Ishikawa (cell line): ENCODE results near the gene ANKRD44.

ENCODE experiments used
- CEBPB ChIP-seq: IDR thresholded peaks from 2 replicates; pipeline ENCODE4 v1.6.1; 2012
- CREB1 ChIP-seq: IDR thresholded peaks from 2 replicates; pipeline ENCODE4 v1.6.1; 2012; ENCODE audit warnings: low read depth
- EGR1 ChIP-seq: IDR thresholded peaks from 2 replicates; pipeline ENCODE4 v1.6.1; 2012
- EP300 ChIP-seq: IDR thresholded peaks from 2 replicates; pipeline ENCODE4 v1.6.1; 2012; ENCODE audit warnings: borderline replicate concordance
- FOXM1 ChIP-seq: IDR thresholded peaks from 2 replicates; pipeline ENCODE4 v1.6.1; 2012; ENCODE audit warnings: low read depth, borderline replicate concordance
- MAX ChIP-seq: IDR thresholded peaks from 2 replicates; pipeline ENCODE4 v1.6.1; 2012
- NFIC ChIP-seq: IDR thresholded peaks from 2 replicates; pipeline ENCODE4 v1.6.1; 2012
- RAD21 ChIP-seq: IDR thresholded peaks from 2 replicates; pipeline ENCODE4 v1.6.1; 2012; ENCODE audit warnings: low read depth
- REST ChIP-seq: IDR thresholded peaks from 2 replicates; pipeline ENCODE4 v1.6.1; 2012; ENCODE audit warnings: low read depth, mild to moderate bottlenecking
- TAF1 ChIP-seq: IDR thresholded peaks from 2 replicates; pipeline ENCODE4 v1.6.1; 2012; ENCODE audit warnings: low read depth, mild to moderate bottlenecking
- TCF12 ChIP-seq: IDR thresholded peaks from 2 replicates; pipeline ENCODE4 v1.6.1; 2012; ENCODE audit warnings: low read depth
- TEAD4 ChIP-seq: IDR thresholded peaks from 2 replicates; pipeline ENCODE4 v1.6.1; 2012
- USF1 ChIP-seq: IDR thresholded peaks from 2 replicates; pipeline ENCODE4 v1.6.1; 2012
- YY1 ChIP-seq: IDR thresholded peaks from 2 replicates; pipeline ENCODE4 v1.6.1; 2012; ENCODE audit warnings: low read depth
- ZBTB7A ChIP-seq: IDR thresholded peaks from 2 replicates; pipeline ENCODE4 v1.6.1; 2012; ENCODE audit warnings: low read depth

Gene ANKRD44

GRCh38 chr2:197072533-197072932, 238.0 kb downstream of the ANKRD44 start:
- TF ChIP-seq YY1 (no peak), USF1 (no peak), TAF1 (no peak), TEAD4 (no peak), EGR1 (no peak), NFIC (no peak), RAD21 (no peak), MAX (no peak), TCF12 (no peak), FOXM1 (no peak), EP300 (no peak), ZBTB7A (no peak), REST (no peak), CEBPB (no peak), CREB1 (no peak)

GRCh38 chr2:197071790-197072436, 238.7 kb downstream of the ANKRD44 start:
- TF ChIP-seq TEAD4 (no peak), TCF12 (no peak), MAX (no peak), CREB1 (no peak), REST (no peak), FOXM1 (no peak), ZBTB7A (no peak), CEBPB (no peak), EP300 (no peak), NFIC (no peak), EGR1 (no peak), RAD21 (no peak), YY1 (no peak), USF1 (no peak), TAF1 (no peak)

GRCh38 chr2:197071213-197071612, 239.4 kb downstream of the ANKRD44 start:
- TF ChIP-seq FOXM1: no peak
- no peak for TF ChIP-seq USF1
- no peak for TF ChIP-seq YY1
- no peak for TF ChIP-seq CEBPB
- TF ChIP-seq TCF12: no peak
- no peak for TF ChIP-seq CREB1
- no peak for TF ChIP-seq REST

GRCh38 chr2:197069958-197070357, 240.6 kb downstream of the ANKRD44 start:
- no peak for TF ChIP-seq TEAD4
- TF ChIP-seq CEBPB: no peak
- no peak for TF ChIP-seq CREB1
- TF ChIP-seq RAD21: no peak
- TF ChIP-seq USF1: no peak
- TF ChIP-seq FOXM1: no peak
- TF ChIP-seq EGR1: no peak
- TF ChIP-seq EP300: no peak
- TF ChIP-seq REST: no peak
- TF ChIP-seq TCF12: no peak
